Ishikawa (cell line): ENCODE data around the gene TNNC1.

ENCODE experiments used
- CEBPB ChIP-seq: IDR thresholded peaks from 2 replicates; pipeline ENCODE4 v1.6.1; 2012
- CREB1 ChIP-seq: IDR thresholded peaks from 2 replicates; pipeline ENCODE4 v1.6.1; 2012; ENCODE audit warnings: low read depth
- EP300 ChIP-seq: IDR thresholded peaks from 2 replicates; pipeline ENCODE4 v1.6.1; 2012; ENCODE audit warnings: borderline replicate concordance
- TAF1 ChIP-seq: IDR thresholded peaks from 2 replicates; pipeline ENCODE4 v1.6.1; 2012; ENCODE audit warnings: low read depth, mild to moderate bottlenecking

GRCh38 chr3:52442409-52443267 lies 11.2 kb downstream of the TNNC1 start:
- no peak for TF ChIP-seq EP300
- TF ChIP-seq CEBPB, result no peak
- TF ChIP-seq CREB1, result no peak
- TF ChIP-seq TAF1, result no peak
